Cardiac fibroblast (primary cell): ENCODE results near the gene LENEP.

Experiments
- DNase-seq, 2 donors: peaks; one replicate each; pipeline versions ENCODE4 v3.0.0 to v3.0.0-alpha.2; 2010; ENCODE audit warnings: low read depth in 2 of 2
- H3K4me3 ChIP-seq, 2 donors: replicated peaks in 1 of 2; 1 replicate in 1 of 2; 2 replicates in 1 of 2; pipeline ENCODE4 v1.5.1; 2011; ENCODE audit warnings: low read depth in 2 of 2, low read length in 2 of 2, mild to moderate bottlenecking in 2 of 2, moderate library complexity in 1 of 2
- CTCF ChIP-seq: IDR thresholded peaks from one replicate; pipeline ENCODE4 v1.5.1; 2011; ENCODE audit warnings: low read depth, mild to moderate bottlenecking, low read length, inconsistent platforms

Gene LENEP

DNA sequence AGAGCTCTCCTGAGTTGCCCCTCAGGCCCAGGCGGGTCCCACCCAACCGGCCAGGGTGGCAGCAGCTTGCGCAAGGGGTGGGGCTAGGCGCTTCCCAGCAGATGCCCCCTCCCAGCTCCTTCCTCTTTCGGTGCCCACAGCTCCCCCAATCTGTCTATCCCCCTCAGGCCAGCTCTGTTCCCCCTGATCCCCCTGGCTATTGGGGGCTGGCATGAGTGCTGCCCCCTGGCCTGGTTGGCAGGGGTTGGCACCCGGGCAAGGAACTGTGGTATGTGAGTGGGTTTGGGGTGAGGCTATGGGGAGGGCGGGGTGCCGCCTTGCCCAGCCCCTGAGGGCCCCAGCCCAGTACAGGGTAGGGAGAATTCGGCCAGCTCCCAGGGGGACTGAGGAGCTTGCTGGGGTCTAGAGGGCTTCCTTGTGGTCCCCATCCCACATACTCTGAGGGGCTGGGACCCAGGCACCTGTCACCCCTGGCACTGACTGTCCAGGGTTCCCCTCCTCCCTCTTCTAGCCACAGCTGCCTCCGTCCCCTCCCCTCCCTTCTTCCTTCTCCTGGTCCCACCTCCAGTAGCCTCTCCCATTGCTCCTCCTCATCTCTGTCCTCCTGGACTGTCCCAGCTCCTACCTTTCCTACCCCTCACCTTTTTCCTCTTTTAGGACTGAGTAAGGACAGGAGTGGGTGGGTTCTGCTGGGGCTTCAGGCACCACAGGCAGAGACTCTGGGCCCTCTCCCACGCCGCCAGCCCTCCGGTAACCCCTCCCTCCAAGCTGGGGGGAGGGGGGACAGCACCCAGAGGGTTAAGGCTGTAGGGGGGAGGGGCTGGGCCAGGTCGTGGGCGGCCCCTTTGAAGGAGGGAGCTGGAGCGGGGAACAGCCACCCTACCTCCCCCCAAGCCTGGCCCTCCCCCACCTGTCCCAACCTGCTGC, 14.9 kb downstream of the LENEP start:
- no peak for DNase-seq
- no peak for TF ChIP-seq CTCF
- H3K4me3 ChIP-seq = no peak overlapping the region

DNA sequence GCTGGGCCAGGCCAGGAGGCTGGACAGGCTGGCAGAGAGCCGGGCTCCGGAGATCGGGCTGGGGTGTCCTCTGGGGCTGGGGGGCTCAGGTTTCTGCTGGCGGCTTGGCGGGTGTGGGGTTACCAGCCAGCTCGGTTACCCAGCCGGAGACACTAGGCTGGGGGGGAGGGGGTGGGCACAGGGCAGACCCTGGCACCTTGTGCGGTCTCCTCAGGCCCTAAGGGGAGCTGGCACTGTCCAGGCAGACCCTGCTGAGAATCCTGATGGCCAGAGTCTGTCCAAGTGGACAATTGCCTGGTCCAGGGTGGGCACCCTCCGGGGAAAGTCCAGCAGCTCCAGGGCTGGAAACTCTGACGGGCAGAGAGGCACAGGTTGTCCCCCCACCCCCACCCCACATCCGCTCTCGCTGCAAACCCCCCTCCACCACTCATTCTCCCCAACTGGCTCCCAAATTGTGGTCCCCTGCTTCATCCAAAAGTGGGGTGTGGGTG, 15.9 kb downstream of the LENEP start:
- no peak overlapping the region for H3K4me3 ChIP-seq
- no peak for DNase-seq
- TF ChIP-seq CTCF = no peak

DNA sequence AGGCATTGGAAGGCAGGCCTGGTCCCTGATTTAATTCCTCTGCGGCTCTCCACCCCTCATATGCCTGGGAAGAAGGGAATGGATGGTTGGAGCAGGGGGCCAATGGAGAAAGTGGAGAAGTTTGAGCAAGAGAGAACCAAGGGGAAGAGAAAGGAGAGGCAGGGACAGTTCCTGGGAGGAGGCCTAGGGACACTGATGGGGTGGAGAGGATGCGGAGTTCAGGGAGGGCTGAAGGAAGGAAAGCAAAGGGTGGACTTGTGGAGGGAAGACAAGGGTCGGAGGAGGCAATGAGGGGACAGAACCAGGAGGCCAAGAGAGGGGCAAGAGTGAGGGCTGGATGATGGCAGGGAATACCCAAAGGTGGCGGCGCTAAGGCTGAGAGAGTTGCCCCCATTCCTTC, 16.4 kb downstream of the LENEP start:
- H3K4me3 ChIP-seq = no peak overlapping the region
- TF ChIP-seq CTCF = no peak
- DNase-seq = no peak

- DNase-seq = no peak
- no peak for TF ChIP-seq CTCF
- no peak overlapping the region for H3K4me3 ChIP-seq
Observed at GRCh38 chr1:155010211-155010918, 17.0 kb downstream of the LENEP start.

DNA sequence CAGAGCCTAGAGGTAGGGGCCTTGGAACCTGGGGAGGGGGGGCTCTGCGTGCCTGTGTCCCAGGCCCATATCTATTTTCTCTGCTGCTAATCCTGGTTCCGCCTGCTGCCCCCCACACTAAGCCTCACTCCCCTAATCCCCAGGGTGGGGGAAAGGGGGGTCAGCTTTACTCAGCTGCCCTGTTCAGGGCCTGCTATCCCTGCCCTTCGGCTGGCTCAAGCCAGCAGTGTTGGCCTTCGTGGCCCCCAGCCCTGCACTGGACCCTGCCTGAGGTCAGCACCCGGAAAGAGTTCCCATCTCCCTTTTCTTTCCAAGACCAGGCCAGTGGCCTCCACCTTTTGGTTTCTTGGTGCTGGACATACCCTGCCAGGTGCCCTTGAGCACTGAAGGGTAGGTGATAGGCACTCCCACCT, 17.6 kb downstream of the LENEP start:
- no peak overlapping the region for H3K4me3 ChIP-seq
- no peak for TF ChIP-seq CTCF
- no peak for DNase-seq

GRCh38 chr1:155011437-155012025, 18.1 kb downstream of the LENEP start:
- no peak overlapping the region for H3K4me3 ChIP-seq
- no peak for TF ChIP-seq CTCF
- DNase-seq = no peak
